Gastroesophageal sphincter (tissue), 3 donors: ENCODE data around the gene TLX2.

Experiments
- CTCF ChIP-seq, 4 experiments: fragments of 200-600 bp in 2 of 4; fragments of 450-650 bp in 2 of 4; sonication (generic) in 1 of 4; IDR thresholded peaks; one replicate each; pipeline ENCODE4 v1.5.1; 2017 to 2019; ENCODE audit warnings: antibody characterized with exemption in 4 of 4, mild to moderate bottlenecking in 2 of 4, moderate library complexity in 2 of 4
- EP300 ChIP-seq: sonication (generic); formaldehyde crosslinking; IDR thresholded peaks from one replicate; pipeline ENCODE4 v1.6.1; 2017; ENCODE audit warnings: antibody characterized with exemption, mild to moderate bottlenecking
- POLR2A ChIP-seq, 2 donors: fragments of 450-650 bp; IDR thresholded peaks; one replicate each; pipeline ENCODE4 v1.6.1; 2017; ENCODE audit warnings: antibody characterized with exemption in 2 of 2, mild to moderate bottlenecking in 2 of 2, moderate library complexity in 1 of 2
- POLR2AphosphoS5 ChIP-seq: sonication (generic); formaldehyde crosslinking; IDR thresholded peaks from one replicate; pipeline ENCODE4 v1.6.1; 2017; ENCODE audit warnings: antibody characterized with exemption

GRCh38 chr2:74556159-74556558 lies 41.9 kb downstream of the TLX2 start:
- TF ChIP-seq CTCF (IDR thresholded peaks at IDR 0.05) (no peak), POLR2A (IDR thresholded peaks at IDR 0.05) (no peak), POLR2AphosphoS5 (no peak), EP300 (no peak)
